Nephron (organoid): ENCODE results near the gene KLHL24.

Experiments
- H3K27ac Mint-ChIP-seq, 3 experiments: 2 replicates each; pipeline ENCODE4 v1.8.0; 2020; ENCODE audit warnings: mixed read lengths in 3 of 3, mild to moderate bottlenecking in 2 of 3, moderate library complexity in 1 of 3
- H3K27me3 Mint-ChIP-seq: 2 replicates; pipeline ENCODE4 v1.8.0; 2021; ENCODE audit warnings: low read depth, mild to moderate bottlenecking, moderate library complexity, mixed read lengths
- H3K36me3 Mint-ChIP-seq: 2 replicates; pipeline ENCODE4 v1.8.0; 2020; ENCODE audit warnings: low read depth, mixed read lengths
- H3K4me1 Mint-ChIP-seq: 2 replicates; pipeline ENCODE4 v1.8.0; 2020; ENCODE audit warnings: mixed read lengths
- H3K4me3 Mint-ChIP-seq, 3 experiments: 2 replicates each; pipeline ENCODE4 v1.8.0; 2020; ENCODE audit warnings: mild to moderate bottlenecking in 3 of 3, mixed read lengths in 3 of 3, moderate library complexity in 2 of 3
- H3K9me3 Mint-ChIP-seq: 2 replicates; pipeline ENCODE4 v1.8.0; 2020; ENCODE audit warnings: mixed read lengths
- TF ChIP-seq, protein P1 (sequence below), 3 experiments: fragments of 200-600 bp; sonication (generic); IDR thresholded peaks; one replicate each; pipeline ENCODE4 v1.5.0; 2021; ENCODE audit warnings: antibody characterized with exemption in 3 of 3; ENCODE audit not compliant: unreplicated experiment in 3 of 3

Gene KLHL24

DNA sequence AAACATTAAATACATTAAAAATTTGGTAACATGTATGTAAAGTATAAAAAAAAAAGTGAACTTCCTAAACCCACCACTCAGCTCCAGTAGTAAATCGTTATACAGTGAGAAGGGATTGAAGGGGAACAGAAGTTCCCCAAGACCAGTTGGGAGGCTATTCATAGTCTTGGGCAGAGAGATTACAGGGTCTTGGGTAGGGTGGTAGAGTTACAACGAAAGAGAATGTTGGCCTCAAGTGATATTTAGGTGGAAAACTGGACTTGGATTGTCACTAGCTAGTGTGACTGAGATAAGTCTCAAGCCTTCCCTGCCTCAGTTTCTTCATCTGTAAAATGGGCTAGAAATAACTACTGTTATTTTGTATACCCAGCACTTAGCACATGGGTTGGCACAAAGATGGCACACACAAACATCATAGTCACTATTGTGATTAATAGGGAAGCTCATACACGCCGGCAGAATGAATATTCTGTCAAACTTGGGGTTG lies 61.7 kb downstream of the KLHL24 start:
- Mint-ChIP-seq H3K9me3 (no peaks in the 10 kb centered on the region), H3K27me3 (no peaks in the 10 kb centered on the region), H3K4me3 (peak overlapping the region; percentile 86 to 94 (median 93)), H3K4me1 (peaks cover 38% of the 10 kb centered on the region), H3K36me3 (peaks cover 6% of the 10 kb centered on the region), H3K27ac (peak overlapping the region; percentile 89 to 98 (median 90))
- TF ChIP-seq, protein P1, sequence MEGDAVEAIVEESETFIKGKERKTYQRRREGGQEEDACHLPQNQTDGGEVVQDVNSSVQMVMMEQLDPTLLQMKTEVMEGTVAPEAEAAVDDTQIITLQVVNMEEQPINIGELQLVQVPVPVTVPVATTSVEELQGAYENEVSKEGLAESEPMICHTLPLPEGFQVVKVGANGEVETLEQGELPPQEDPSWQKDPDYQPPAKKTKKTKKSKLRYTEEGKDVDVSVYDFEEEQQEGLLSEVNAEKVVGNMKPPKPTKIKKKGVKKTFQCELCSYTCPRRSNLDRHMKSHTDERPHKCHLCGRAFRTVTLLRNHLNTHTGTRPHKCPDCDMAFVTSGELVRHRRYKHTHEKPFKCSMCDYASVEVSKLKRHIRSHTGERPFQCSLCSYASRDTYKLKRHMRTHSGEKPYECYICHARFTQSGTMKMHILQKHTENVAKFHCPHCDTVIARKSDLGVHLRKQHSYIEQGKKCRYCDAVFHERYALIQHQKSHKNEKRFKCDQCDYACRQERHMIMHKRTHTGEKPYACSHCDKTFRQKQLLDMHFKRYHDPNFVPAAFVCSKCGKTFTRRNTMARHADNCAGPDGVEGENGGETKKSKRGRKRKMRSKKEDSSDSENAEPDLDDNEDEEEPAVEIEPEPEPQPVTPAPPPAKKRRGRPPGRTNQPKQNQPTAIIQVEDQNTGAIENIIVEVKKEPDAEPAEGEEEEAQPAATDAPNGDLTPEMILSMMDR (IDR thresholded peaks at IDR 0.05; ENCODE audit: unreplicated experiment in 3 of 3): no peak

DNA sequence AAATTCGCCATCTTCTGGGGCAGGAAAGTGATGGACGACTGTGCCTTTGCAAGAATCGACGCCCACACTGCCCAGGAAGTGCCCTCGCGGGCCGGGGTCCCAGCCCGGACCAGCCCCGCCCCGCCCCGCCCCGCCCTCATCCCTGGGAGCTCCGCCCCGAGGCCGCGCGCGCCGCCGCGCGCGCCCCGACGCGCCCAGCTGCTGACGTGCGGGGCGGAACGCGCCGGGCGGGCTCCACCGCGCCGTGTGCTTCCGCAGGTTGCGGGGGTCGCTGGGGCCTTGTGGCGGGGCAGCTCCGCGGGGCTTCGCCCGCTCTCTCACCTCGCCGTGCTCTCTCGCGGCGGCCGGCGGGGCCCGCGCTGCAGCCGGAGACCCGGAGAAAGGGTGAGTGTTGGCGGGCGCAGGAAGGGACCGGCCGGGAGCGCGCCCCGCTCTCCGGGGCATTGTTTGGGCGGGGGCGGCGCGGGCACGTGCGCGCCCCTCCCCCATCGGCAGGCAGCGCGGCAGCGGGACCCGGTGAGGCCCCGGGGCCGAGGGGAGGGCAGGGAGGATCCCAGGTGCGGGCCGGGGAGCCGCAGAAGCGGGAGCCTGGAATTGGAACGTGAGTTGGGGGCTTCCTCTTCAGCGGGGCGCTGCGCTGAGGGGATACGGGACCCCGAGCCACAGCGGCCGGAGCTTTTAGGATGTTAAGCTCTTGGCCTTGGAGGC lies 62.3 kb downstream of the KLHL24 start, which contains the start of gene YEATS2:
Gene YEATS2, plus strand, starts transcription at position 188 of the 708 bp plus-strand sequence. CDS start 17,366 bp downstream, outside the sequence.
- TF ChIP-seq, protein P1 (IDR thresholded peaks at IDR 0.05; ENCODE audit: unreplicated experiment in 3 of 3): no peak
- peaks cover 38% of the 10 kb centered on the region for H3K4me1 Mint-ChIP-seq
- H3K27me3 Mint-ChIP-seq: no peaks in the 10 kb centered on the region
- peak within 1 kb of the TSS; percentile 86 to 94 (median 93) for H3K4me3 Mint-ChIP-seq
- H3K9me3 Mint-ChIP-seq: no peaks in the 10 kb centered on the region
- peak within 1 kb of the TSS; percentile 89 to 98 (median 90) for H3K27ac Mint-ChIP-seq
- H3K36me3 Mint-ChIP-seq: peaks cover 6% of the 10 kb centered on the region

DNA sequence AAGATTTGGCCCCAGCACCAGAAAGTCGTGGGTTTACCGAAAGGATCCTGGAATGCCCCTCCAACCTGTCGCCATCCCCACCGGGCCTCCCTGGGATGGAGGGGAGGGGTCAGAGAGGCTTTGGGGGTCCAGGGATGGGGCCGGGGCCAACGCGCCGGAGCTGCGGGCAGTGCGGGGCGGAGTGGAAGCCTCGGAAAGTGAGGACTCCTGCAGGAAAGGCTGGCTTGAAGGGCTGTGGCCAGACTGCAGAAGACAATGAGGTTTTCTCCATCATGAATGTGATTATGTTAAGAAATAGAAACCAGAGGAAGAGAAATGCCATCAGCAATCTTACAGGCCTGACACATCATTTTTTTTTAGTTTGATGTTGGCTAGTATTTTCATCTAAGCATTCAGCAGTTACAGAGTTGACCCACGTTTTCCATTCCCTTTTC lies 62.9 kb downstream of the KLHL24 start:
- H3K27me3 Mint-ChIP-seq: no peaks in the 10 kb centered on the region
- H3K9me3 Mint-ChIP-seq: no peaks in the 10 kb centered on the region
- peaks cover 6% of the 10 kb centered on the region for H3K36me3 Mint-ChIP-seq
- peaks cover 44% of the 10 kb centered on the region for H3K4me1 Mint-ChIP-seq
- TF ChIP-seq, protein P1 (IDR thresholded peaks at IDR 0.05; ENCODE audit: unreplicated experiment in 3 of 3): no peak
- peak overlapping the region; percentile 65 to 80 (median 70) for H3K27ac Mint-ChIP-seq
- peak overlapping the region; percentile 85 to 87 (median 86) for H3K4me3 Mint-ChIP-seq

DNA sequence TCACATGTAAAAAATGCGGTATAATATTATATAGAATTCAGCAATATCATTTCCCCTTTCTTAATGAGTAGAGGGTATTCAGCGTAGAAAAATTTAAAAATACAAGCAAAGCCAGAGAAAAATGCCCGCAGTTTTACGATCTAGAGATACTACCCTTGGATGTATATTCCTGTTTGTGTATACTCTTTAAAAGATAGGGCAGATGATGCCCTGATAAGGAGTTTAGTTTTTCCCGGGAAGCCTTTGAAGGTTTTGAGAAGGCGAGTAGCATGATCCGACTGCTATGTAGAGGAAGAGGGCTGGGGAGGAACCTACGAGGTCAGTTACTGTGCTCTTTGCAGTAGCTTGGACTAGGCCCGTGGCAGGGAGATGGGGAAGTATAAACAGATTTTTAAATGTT lies 63.3 kb downstream of the KLHL24 start:
- Mint-ChIP-seq H3K4me1 (peaks cover 46% of the 10 kb centered on the region), H3K9me3 (no peaks in the 10 kb centered on the region), H3K4me3 (peak overlapping the region; percentile 85 to 87 (median 86)), H3K27me3 (no peaks in the 10 kb centered on the region), H3K27ac (peak overlapping the region; percentile 65 to 80 (median 70)), H3K36me3 (peaks cover 6% of the 10 kb centered on the region)
- TF ChIP-seq, protein P1 (IDR thresholded peaks at IDR 0.05; ENCODE audit: unreplicated experiment in 3 of 3): no peak

DNA sequence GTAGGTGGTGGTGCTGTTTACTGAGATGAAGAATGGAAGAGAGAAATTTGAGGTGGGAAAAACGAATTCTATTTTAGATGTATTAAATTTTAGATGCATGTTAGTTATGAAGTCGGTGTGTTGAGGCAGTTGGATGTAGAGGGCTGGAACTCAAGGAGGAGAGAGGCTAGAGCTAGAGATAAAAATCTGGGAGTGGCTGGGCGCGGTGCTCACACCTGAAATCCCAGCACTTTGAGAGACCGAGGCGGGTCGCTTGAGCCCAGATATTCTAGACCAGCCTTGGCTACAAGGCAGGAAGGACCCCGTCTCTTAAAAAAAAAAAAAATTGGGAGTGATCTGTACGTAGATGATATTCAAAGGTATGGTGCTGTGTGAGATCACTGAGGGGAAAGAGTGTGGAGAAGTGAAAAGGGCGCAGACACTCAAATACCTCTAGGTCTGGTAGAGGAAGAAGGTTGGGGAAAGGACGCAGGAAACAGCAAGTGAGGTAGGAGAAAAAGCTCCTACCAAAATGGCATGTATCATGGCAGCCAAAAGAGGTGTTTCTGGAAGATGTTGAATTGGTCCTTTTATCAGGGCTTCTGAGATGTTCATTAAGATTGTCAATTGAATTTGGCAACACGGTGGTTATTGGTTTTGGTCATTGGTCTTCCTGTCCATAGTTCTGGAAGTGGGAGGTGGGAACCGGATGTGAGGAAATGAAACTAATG lies 64.0 kb downstream of the KLHL24 start:
- no peaks in the 10 kb centered on the region for H3K27me3 Mint-ChIP-seq
- H3K9me3 Mint-ChIP-seq: no peaks in the 10 kb centered on the region
- peak overlapping the region; percentile 85 to 87 (median 86) for H3K4me3 Mint-ChIP-seq
- peaks cover 9% of the 10 kb centered on the region for H3K36me3 Mint-ChIP-seq
- H3K4me1 Mint-ChIP-seq: peaks cover 50% of the 10 kb centered on the region
- TF ChIP-seq, protein P1 (IDR thresholded peaks at IDR 0.05; ENCODE audit: unreplicated experiment in 3 of 3): no peak
- H3K27ac Mint-ChIP-seq: peak overlapping the region; percentile 65 to 80 (median 70)
